ENCODE results near the gene CCDC182.

The CCDC182 gene

DNA sequence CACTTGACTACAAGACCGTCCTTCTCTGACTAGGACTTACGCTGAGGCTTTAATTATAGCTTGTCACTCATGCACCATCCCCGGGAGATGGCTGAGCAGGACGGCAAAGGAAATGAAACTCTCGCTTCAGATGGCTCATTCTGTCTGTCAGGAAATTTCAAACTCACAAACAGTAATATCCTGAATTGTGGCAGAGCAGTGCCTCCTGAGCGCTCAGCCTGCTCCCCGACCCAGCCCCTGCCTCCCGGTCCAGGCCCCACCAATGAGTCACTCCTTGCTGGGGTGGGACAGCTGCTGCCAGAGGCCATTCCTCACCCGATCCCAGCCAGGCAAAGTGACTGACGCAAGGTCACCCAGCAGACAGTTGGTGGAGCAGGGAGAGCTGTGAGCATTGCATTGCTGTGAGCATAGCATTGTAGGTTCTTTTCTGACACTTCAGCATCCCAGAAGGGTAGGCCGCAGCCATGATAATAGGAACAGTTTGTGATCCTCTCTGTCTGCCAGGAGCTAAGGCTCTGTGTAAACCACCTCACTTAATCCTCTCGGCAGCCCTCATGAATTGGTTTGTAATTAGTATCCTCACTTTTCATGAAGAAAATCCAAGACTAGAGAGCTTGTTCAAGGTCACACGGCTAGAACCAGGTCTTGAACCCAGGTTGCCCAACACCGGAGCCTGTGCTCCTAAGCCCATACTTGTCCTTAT, 20.9 kb downstream of the CCDC182 start:
- H3K36me3 ChIP-seq (ENCODE audit: insufficient read depth), result no peaks in the 10 kb centered on the region
- no peaks in the 10 kb centered on the region for H3K27me3 ChIP-seq (ENCODE audit: insufficient read depth, low read depth)
- no peaks in the 10 kb centered on the region for H3K4me1 ChIP-seq (ENCODE audit: low read depth, poor library complexity, severe bottlenecking)
- no peak overlapping the region for H3K27ac ChIP-seq
- no peak overlapping the region for H3K9ac ChIP-seq
- H3K4me2 ChIP-seq, result no peak overlapping the region
- H2AFZ ChIP-seq (ENCODE audit: low read depth), result no peak overlapping the region
- no peak overlapping the region for H3K4me3 ChIP-seq (IDR thresholded peaks at IDR 0.05; ENCODE audit: insufficient read depth, low read depth, low read length)
- TF ChIP-seq, protein P1, sequence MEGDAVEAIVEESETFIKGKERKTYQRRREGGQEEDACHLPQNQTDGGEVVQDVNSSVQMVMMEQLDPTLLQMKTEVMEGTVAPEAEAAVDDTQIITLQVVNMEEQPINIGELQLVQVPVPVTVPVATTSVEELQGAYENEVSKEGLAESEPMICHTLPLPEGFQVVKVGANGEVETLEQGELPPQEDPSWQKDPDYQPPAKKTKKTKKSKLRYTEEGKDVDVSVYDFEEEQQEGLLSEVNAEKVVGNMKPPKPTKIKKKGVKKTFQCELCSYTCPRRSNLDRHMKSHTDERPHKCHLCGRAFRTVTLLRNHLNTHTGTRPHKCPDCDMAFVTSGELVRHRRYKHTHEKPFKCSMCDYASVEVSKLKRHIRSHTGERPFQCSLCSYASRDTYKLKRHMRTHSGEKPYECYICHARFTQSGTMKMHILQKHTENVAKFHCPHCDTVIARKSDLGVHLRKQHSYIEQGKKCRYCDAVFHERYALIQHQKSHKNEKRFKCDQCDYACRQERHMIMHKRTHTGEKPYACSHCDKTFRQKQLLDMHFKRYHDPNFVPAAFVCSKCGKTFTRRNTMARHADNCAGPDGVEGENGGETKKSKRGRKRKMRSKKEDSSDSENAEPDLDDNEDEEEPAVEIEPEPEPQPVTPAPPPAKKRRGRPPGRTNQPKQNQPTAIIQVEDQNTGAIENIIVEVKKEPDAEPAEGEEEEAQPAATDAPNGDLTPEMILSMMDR (conservative IDR thresholded peaks at IDR 0.05; ENCODE audit: low read depth, low read length), result no peak
- no peaks in the 10 kb centered on the region for H3K79me2 ChIP-seq (ENCODE audit: insufficient read depth, low read depth)
- H4K20me1 ChIP-seq (ENCODE audit: insufficient read depth), result no peaks in the 10 kb centered on the region

DNA sequence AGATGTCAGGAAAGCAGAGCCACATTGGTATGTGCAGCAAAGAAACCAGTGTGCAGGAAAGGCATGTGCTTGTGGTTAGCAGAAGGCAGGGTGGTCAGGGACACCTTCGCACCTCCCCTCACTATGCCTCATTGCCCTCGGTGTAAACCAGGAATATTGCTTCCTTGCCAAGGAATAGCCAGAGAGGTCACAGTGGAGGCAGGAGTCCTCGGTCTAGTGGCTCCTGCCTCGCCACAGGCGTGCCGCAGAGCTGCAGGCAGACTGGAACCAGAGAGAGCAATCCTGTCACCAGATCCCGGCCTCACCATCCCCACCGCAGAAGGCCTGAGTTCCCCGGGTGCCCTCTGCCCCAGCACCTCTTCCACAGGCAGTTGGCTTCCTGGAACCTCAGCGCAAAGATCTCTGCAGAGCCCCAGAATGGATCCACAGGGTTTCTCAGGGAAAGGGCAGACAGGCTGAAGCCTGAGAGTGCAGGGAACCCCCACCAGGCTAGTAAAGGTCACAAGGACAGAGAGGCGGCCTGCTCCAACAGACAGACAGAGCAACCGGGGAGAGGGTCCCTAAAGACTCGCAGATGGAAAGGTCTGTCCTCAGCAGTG, 21.6 kb downstream of the CCDC182 start:
- Histone ChIP-seq H3K4me1 (ENCODE audit: low read depth, poor library complexity, severe bottlenecking) (no peaks in the 10 kb centered on the region), H3K4me2 (no peak overlapping the region), H2AFZ (ENCODE audit: low read depth) (no peak overlapping the region), H3K79me2 (ENCODE audit: insufficient read depth, low read depth) (no peaks in the 10 kb centered on the region), H4K20me1 (ENCODE audit: insufficient read depth) (no peaks in the 10 kb centered on the region), H3K9ac (no peak overlapping the region), H3K36me3 (ENCODE audit: insufficient read depth) (no peaks in the 10 kb centered on the region), H3K27me3 (ENCODE audit: insufficient read depth, low read depth) (no peaks in the 10 kb centered on the region), H3K4me3 (IDR thresholded peaks at IDR 0.05; ENCODE audit: insufficient read depth, low read depth, low read length) (no peak overlapping the region), H3K27ac (no peak overlapping the region)
- TF ChIP-seq, protein P1 (conservative IDR thresholded peaks at IDR 0.05; ENCODE audit: low read depth, low read length), result no peak

DNA sequence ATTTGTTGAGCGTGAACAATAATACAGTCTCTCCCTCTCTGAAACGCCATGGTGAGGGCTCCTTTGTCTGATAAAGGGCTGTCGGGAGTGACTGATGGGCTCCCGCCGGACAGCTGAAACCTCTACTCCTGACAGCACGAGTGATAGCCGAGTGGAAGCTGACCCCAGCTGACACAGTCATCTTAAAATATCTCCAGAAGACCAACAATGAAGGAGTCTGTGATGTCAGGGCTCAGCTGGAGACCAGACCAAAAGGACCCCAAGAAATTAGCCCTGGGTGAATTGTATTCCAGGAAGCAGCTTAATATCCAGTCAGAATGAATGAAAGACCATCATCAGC, 22.4 kb downstream of the CCDC182 start:
- Histone ChIP-seq H3K4me1 (ENCODE audit: low read depth, poor library complexity, severe bottlenecking) (no peaks in the 10 kb centered on the region), H4K20me1 (ENCODE audit: insufficient read depth) (no peaks in the 10 kb centered on the region), H3K27me3 (ENCODE audit: insufficient read depth, low read depth) (no peaks in the 10 kb centered on the region), H3K4me3 (IDR thresholded peaks at IDR 0.05; ENCODE audit: insufficient read depth, low read depth, low read length) (no peak overlapping the region), H3K79me2 (ENCODE audit: insufficient read depth, low read depth) (no peaks in the 10 kb centered on the region), H3K4me2 (no peak overlapping the region), H2AFZ (ENCODE audit: low read depth) (no peak overlapping the region), H3K36me3 (ENCODE audit: insufficient read depth) (no peaks in the 10 kb centered on the region), H3K9ac (no peak overlapping the region), H3K27ac (no peak overlapping the region)
- TF ChIP-seq, protein P1 (conservative IDR thresholded peaks at IDR 0.05; ENCODE audit: low read depth, low read length), result no peak

DNA sequence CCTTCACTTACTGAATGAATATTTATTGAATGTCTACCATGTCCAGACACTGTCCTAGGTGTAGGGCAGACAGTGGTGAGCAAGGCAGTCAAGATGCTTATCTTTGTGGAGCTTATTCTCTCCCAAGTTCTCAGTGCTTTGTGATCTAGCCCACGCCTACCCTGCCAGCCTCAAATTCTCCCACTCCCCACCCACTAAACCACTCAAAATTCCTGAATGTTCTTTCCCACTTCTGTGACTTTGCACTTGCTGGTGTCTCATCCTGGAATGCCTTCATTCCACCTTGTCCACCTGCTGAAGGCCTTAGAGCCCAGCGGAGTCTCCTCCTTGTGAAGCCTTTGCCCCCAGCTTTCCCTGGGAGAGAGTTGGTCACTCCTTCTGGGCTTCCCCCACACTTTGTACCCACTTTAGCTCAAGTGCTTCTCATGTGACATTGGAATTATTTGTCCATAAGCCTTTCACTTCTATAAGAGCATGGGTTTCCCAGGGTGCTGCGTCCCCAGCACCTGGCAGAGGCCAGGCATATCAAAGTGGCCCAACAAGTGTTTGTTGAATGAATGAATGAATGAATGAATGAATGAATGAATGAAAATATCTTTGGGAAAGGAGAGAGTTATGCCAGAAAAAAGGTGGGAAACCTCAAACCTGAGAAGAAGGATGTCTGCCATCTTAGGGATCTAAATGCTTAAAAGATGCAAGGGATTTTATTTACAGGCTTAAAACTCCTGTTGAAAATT, 23.0 kb downstream of the CCDC182 start:
- Histone ChIP-seq H3K36me3 (ENCODE audit: insufficient read depth) (no peaks in the 10 kb centered on the region), H3K4me3 (IDR thresholded peaks at IDR 0.05; ENCODE audit: insufficient read depth, low read depth, low read length) (no peak overlapping the region), H3K4me2 (no peak overlapping the region), H3K27me3 (ENCODE audit: insufficient read depth, low read depth) (no peaks in the 10 kb centered on the region), H3K27ac (no peak overlapping the region), H2AFZ (ENCODE audit: low read depth) (no peak overlapping the region), H3K4me1 (ENCODE audit: low read depth, poor library complexity, severe bottlenecking) (no peaks in the 10 kb centered on the region), H3K79me2 (ENCODE audit: insufficient read depth, low read depth) (no peaks in the 10 kb centered on the region), H3K9ac (no peak overlapping the region), H4K20me1 (ENCODE audit: insufficient read depth) (no peaks in the 10 kb centered on the region)
- TF ChIP-seq, protein P1 (conservative IDR thresholded peaks at IDR 0.05; ENCODE audit: low read depth, low read length), result no peak

Data from KMS-11 (cell line).